ENCODE data around the gene MED13L. TPM values are rescaled to one million over a fixed set of nuclear protein-coding genes. Genes with fewer than 3 reads are reported as not detected.

The MED13L gene
- total RNA-seq, 4 donors from 2014 or later: 153 to 251 (median 194) TPM

- DNase-seq (ENCODE audit: low spot score): no peak
- peak; percentile 26 for ATAC-seq (ENCODE audit: low FRiP score)
Measured at GRCh38 chr12:116123451-116124258, 153.8 kb downstream of the MED13L start.

GRCh38 chr12:116122628-116123027, 154.9 kb downstream of the MED13L start:
- ATAC-seq (ENCODE audit: low FRiP score) (no peak), DNase-seq (ENCODE audit: low spot score) (no peak)
- TF ChIP-seq CTCF (IDR thresholded peaks at IDR 0.05): no peak

More at GRCh38 chr12:116123451-116124258, 153.8 kb downstream of the MED13L start:
- TF ChIP-seq CTCF (IDR thresholded peaks at IDR 0.05): no peak

GRCh38 chr12:116121453-116121871, 156.0 kb downstream of the MED13L start:
- TF ChIP-seq CTCF (IDR thresholded peaks at IDR 0.05): no peak
- no peak for DNase-seq (ENCODE audit: low spot score)
- ATAC-seq (ENCODE audit: low FRiP score): peak; percentile 60

- DNase-seq (ENCODE audit: low spot score): no peak
- TF ChIP-seq CTCF (IDR thresholded peaks at IDR 0.05): no peak
- ATAC-seq (ENCODE audit: low FRiP score): no peak
Measured at GRCh38 chr12:116116650-116117424, 160.7 kb downstream of the MED13L start.

- DNase-seq (ENCODE audit: low spot score): no peak
- TF ChIP-seq CTCF (IDR thresholded peaks at IDR 0.05): no peak
- no peak for ATAC-seq (ENCODE audit: low FRiP score)
Measured at GRCh38 chr12:116113398-116114130, 163.9 kb downstream of the MED13L start.

- no peak for TF ChIP-seq CTCF (IDR thresholded peaks at IDR 0.05)
- DNase-seq (ENCODE audit: low spot score) (no peak), ATAC-seq (ENCODE audit: low FRiP score) (no peak)
Measured at GRCh38 chr12:116106870-116107269, 170.6 kb downstream of the MED13L start.

Data from omental fat pad (tissue), 4 donors.